OCI-LY1 (cell line): ENCODE measurements around the gene SLAIN2.
"Not testable (repeated sequence)": the region's sequence is repeated elsewhere in the genome, so short reads cannot be mapped to it uniquely, and the experiment has no call there.

Experiments
- H2AFZ ChIP-seq: fragments of 200-600 bp; sonication (generic), shearing (Covaris generic); 2 replicates; pipeline ENCODE4 v1.6.0; 2014; ENCODE audit warnings: antibody characterized with exemption, mild to moderate bottlenecking, low read length
- H3F3A ChIP-seq: fragments of 200-600 bp; sonication (generic), shearing (Covaris generic); 2 replicates; pipeline ENCODE4 v1.6.0; 2014; ENCODE audit warnings: mild to moderate bottlenecking, antibody characterized with exemption, low read length, moderate library complexity; ENCODE audit not compliant: insufficient read depth
- H3K27ac ChIP-seq: fragments of 200-600 bp; sonication (generic); 2 replicates; pipeline ENCODE4 v1.5.1; 2014; ENCODE audit warnings: low read length, mixed run types, mild to moderate bottlenecking, low read depth; ENCODE audit not compliant: poor library complexity, severe bottlenecking
- H3K27me3 ChIP-seq: fragments of 200-600 bp; sonication (generic); 2 replicates; pipeline ENCODE4 v1.6.0; 2014; ENCODE audit warnings: antibody characterized with exemption, mild to moderate bottlenecking, low read length, moderate library complexity; ENCODE audit not compliant: insufficient read depth
- H3K36me3 ChIP-seq: fragments of 200-600 bp; sonication (generic); 2 replicates; pipeline ENCODE4 v1.6.1; 2014; ENCODE audit warnings: mild to moderate bottlenecking, antibody characterized with exemption, low read length, moderate library complexity, mixed read lengths; ENCODE audit not compliant: insufficient read depth
- H3K4me1 ChIP-seq: fragments of 200-600 bp; sonication (generic); 2 replicates; pipeline ENCODE4 v1.5.1; 2014; ENCODE audit warnings: mild to moderate bottlenecking, low read length, moderate library complexity; ENCODE audit not compliant: insufficient read depth, severe bottlenecking
- H3K4me2 ChIP-seq: fragments of 200-600 bp; sonication (generic), shearing (Covaris generic); 2 replicates; pipeline ENCODE4 v1.6.1; 2014; ENCODE audit warnings: low read length
- H3K4me3 ChIP-seq: fragments of 200-600 bp; sonication (generic); 2 replicates; pipeline ENCODE4 v1.5.1; 2014; ENCODE audit warnings: low read length, low read depth, mild to moderate bottlenecking, mixed read lengths; ENCODE audit not compliant: poor library complexity, severe bottlenecking
- H3K79me2 ChIP-seq: fragments of 200-600 bp; shearing (Covaris generic); 2 replicates; pipeline ENCODE4 v1.6.1; 2016; ENCODE audit warnings: mixed run types, low read length, mixed read lengths; ENCODE audit not compliant: insufficient read depth
- H3K9ac ChIP-seq: fragments of 200-600 bp; sonication (generic), shearing (Covaris generic); 2 replicates; pipeline ENCODE4 v1.6.1; 2014; ENCODE audit warnings: mild to moderate bottlenecking, low read length, mixed read lengths
- H3K9me2 ChIP-seq: fragments of 200-600 bp; sonication (generic), shearing (Covaris generic); 2 replicates; pipeline ENCODE4 v1.6.1; 2014; ENCODE audit warnings: low read depth, mild to moderate bottlenecking, low read length, mixed read lengths
- H3K9me3 ChIP-seq: fragments of 200-600 bp; shearing (Covaris generic); 2 replicates; pipeline ENCODE4 v1.6.1; 2014; ENCODE audit warnings: low read length, mixed read lengths
- H4K20me1 ChIP-seq: fragments of 200-600 bp; sonication (generic), shearing (Covaris generic); 2 replicates; pipeline ENCODE4 v1.6.0; 2016; ENCODE audit warnings: mild to moderate bottlenecking, low read length; ENCODE audit not compliant: insufficient read depth
- EZH2 ChIP-seq: fragments of 200-600 bp; sonication (generic), shearing (Covaris generic); IDR thresholded peaks from 2 replicates; pipeline ENCODE4 v1.8.0; 2017; ENCODE audit warnings: borderline replicate concordance, mixed run types, mild to moderate bottlenecking, antibody characterized with exemption, low read length, moderate library complexity, mixed read lengths
- TF ChIP-seq, protein P1 (sequence below): fragments of 200-600 bp; sonication (generic), shearing (Covaris generic); IDR thresholded peaks from 2 replicates; pipeline ENCODE4 v1.5.1; 2017; ENCODE audit warnings: mild to moderate bottlenecking, antibody characterized with exemption, low read length, moderate library complexity, mixed read lengths

The SLAIN2 gene

DNA sequence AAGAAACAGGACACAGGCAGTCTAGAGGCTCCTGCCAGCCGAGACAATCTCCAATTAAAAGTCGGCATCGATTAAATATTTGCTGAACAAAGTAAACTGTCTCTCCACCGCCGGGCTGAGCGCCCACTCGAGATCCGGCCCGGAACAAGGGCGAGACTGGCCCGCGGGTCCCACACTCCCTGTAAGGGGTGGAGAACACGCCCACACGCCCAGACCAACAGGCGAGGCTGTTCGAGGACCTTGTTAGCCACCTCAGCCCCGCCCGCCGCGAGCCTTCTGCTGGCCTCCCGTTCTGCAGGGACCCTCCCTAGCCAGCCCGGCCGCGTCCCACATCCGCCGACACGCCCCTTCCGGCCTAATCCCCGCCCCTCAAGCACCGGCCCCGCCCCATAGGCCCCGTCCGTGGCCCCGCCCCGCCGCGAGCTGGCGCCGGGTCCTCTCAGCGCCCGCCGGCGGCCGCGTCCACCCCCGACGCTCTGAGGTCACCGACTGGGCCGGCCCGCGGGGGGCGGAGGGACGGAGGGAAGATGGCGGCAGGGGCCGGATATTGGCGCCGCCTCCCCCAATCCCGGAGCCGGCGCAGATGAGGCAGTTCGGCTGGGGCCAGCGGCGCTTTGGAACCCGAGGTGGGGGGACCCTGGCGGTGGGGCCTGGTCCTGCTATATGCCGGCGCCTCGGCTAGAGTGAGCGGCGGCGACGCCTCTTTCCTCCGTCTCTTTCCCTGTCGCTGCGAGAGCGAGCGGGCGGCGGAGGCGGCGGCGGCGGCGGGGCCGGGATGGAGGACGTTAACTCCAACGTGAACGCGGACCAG is at the start of gene SLAIN2:
Gene SLAIN2 (plus strand): TSS at position 565 of the 811 bp plus-strand sequence. CDS start 211 bp downstream, at position 776.
- H3K9ac ChIP-seq = peak within 1 kb of the TSS; percentile 85
- H3K4me2 ChIP-seq = peak within 1 kb of the TSS; percentile 99
- peak within 1 kb of the TSS; percentile 91 for H3K4me3 ChIP-seq
- no peaks in the 10 kb centered on the region for H3K9me2 ChIP-seq
- H4K20me1 ChIP-seq = peaks cover 2% of the 10 kb centered on the region; the same call in 1 of the 2 replicates
- TF ChIP-seq, protein P1, sequence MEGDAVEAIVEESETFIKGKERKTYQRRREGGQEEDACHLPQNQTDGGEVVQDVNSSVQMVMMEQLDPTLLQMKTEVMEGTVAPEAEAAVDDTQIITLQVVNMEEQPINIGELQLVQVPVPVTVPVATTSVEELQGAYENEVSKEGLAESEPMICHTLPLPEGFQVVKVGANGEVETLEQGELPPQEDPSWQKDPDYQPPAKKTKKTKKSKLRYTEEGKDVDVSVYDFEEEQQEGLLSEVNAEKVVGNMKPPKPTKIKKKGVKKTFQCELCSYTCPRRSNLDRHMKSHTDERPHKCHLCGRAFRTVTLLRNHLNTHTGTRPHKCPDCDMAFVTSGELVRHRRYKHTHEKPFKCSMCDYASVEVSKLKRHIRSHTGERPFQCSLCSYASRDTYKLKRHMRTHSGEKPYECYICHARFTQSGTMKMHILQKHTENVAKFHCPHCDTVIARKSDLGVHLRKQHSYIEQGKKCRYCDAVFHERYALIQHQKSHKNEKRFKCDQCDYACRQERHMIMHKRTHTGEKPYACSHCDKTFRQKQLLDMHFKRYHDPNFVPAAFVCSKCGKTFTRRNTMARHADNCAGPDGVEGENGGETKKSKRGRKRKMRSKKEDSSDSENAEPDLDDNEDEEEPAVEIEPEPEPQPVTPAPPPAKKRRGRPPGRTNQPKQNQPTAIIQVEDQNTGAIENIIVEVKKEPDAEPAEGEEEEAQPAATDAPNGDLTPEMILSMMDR = no peak
- no peak for TF ChIP-seq EZH2
- no peaks in the 10 kb centered on the region for H3K27me3 ChIP-seq
- no peaks in the 10 kb centered on the region for H3F3A ChIP-seq
- H3K27ac ChIP-seq = peak within 1 kb of the TSS; percentile 18
- H3K9me3 ChIP-seq = no peaks in the 10 kb centered on the region
- peaks cover 32% of the 10 kb centered on the region for H3K4me1 ChIP-seq
- peaks cover 36% of the 10 kb centered on the region for H3K79me2 ChIP-seq
- H2AFZ ChIP-seq = 0 out of 2 replicates have a peak within 1 kb of the TSS, but pooled peaks have one; percentile 87
- H3K36me3 ChIP-seq = no peaks in the 10 kb centered on the region

DNA sequence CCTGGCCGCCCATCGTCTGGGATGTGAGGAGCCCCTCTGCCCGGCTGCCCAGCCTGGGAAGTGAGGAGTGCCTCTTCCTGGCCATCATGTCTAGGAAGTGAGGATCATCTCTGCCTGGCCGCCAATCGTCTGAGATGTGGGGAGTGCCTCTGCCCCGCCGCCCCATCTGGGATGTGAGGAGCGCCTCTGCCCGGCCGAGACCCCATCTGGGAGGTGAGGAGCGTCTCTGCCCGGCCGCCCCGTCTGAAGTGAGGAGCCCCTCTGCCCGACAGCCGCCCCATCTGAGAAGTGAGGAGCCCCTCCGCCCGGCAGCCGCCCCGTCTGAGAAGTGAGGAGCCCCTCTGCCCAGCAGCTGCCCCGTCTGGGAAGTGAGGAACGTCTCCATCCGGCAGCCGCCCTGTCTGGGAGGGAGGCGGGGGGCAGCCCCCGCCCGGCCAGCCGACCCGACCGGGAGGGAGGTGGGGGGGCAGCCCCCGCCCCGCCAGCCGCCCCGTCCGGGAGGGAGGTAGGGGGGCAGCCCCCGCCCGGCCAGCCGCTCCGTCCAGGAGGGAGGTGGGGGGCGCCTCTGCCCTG is 49.0 kb upstream of the SLAIN2 start:
- not testable (repeated sequence) for H3K79me2 ChIP-seq, H3K4me2 ChIP-seq, H3K4me3 ChIP-seq, H4K20me1 ChIP-seq, H2AFZ ChIP-seq, H3K9ac ChIP-seq, H3F3A ChIP-seq, H3K27me3 ChIP-seq, H3K4me1 ChIP-seq, H3K36me3 ChIP-seq, H3K9me2 ChIP-seq, H3K27ac ChIP-seq, H3K9me3 ChIP-seq

DNA sequence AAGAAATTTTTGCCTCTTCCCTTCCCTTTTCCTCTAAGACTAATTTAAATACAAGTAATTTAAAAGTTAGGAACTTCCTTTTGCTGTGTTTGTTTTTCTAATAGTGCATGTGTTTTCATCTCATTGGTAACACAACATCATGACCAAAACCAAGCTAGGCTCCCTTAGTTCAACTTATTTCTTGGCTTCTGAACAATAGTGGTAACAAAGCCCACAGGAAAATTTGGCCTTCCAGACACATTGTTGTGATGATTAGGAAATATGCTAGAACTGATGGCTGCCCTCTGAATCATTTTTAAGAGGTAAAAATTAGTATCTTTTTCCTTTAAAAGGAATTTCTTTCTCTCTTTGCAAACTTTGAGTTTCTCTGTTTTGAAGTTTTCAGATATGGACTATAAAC is 46.2 kb upstream of the SLAIN2 start:
- Histone ChIP-seq H3K36me3 (no peaks in the 10 kb centered on the region), H3F3A (no peaks in the 10 kb centered on the region), H3K79me2 (no peaks in the 10 kb centered on the region), H3K4me1 (no peaks in the 10 kb centered on the region), H2AFZ (no peak overlapping the region), H3K9me3 (no peaks in the 10 kb centered on the region), H3K27me3 (no peaks in the 10 kb centered on the region), H4K20me1 (no peaks in the 10 kb centered on the region), H3K9me2 (no peaks in the 10 kb centered on the region), H3K27ac (no peak overlapping the region), H3K4me2 (no peak overlapping the region), H3K4me3 (no peak overlapping the region), H3K9ac (no peak overlapping the region)
- no peak for TF ChIP-seq EZH2
- TF ChIP-seq, protein P1 = no peak
